HG03159 (cell line): ENCODE data around the gene SETD2.

Experiments used
- ATAC-seq: cut with Tn5 transposase; IDR thresholded peaks from one replicate; pipeline ENCODE4 v1.9.1; 2021; ENCODE audit warnings: mild to moderate bottlenecking, moderate library complexity; ENCODE audit not compliant: unreplicated experiment

The SETD2 gene

GRCh38 chr3:46966811-46967210 is 197.1 kb downstream of the SETD2 start:
- ATAC-seq = no peak
